K562 (cell line): ENCODE results near the gene CNIH3. TPM values are rescaled to one million over a fixed set of nuclear protein-coding genes. Genes with fewer than 3 reads are reported as not detected.

Source experiments
- ATAC-seq: fragments of 200-7000 bp; cut with Tn5 transposase; 3 replicates; pipeline ENCODE4 v1.9.1; 2020; ENCODE audit warnings: moderate library complexity
- BruUV-seq: library from RNA; stranded (reverse); fragments of 400-500 nt; replicated peaks from 2 replicates; lab custom pipeline; 2021; lab: Mats Ljungman, UMichigan
- CTCF ChIA-PET: fragments of 300-600 bp; formaldehyde crosslinking; extraction: SDS; loops from one replicate; lab custom pipeline; 2021; ENCODE audit warnings: low intra/inter-chr PET ratio; lab: Yijun Ruan, JAX
- POLR2A ChIA-PET: fragments of 300-600, 350-650 bp; sonication (Branson Sonifier 250); formaldehyde crosslinking; extraction: SDS; loops from one replicate; lab custom pipeline; 2021; ENCODE audit warnings: antibody characterized with exemption, inconsistent platforms; lab: Yijun Ruan, JAX
- DNase-seq, 4 experiments: peaks; one replicate each; pipeline versions ENCODE4 v3.0.0 to v3.0.0-alpha.2; 2011 to 2018; ENCODE audit warnings: low spot score in 3 of 4, mixed read lengths in 3 of 4; ENCODE audit errors: extremely low read depth in 1 of 4
- FAIRE-seq: peaks from 2 replicates; lab custom pipeline; 2011; peaks lifted over from hg19 to GRCh38; lab: Jason Lieb, UNC
- H2AFZ ChIP-seq: 2 replicates; pipeline ENCODE4 v1.6.0; 2011; ENCODE audit warnings: low read depth, low read length, control low read depth, inconsistent platforms
- H3K27ac ChIP-seq: fragments of 200-600 bp; 3 replicates; pipeline ENCODE4 v1.8.0; 2011; ENCODE audit warnings: low read depth, mild to moderate bottlenecking, control low read depth, inconsistent platforms, low read length, moderate library complexity, mixed read lengths; ENCODE audit errors: extremely low read depth
- H3K27me3 ChIP-seq, 2 experiments: fragments of 300-600 bp in 1 of 2; 2 replicates in 1 of 2; 3 replicates in 1 of 2; pipeline versions ENCODE4 v1.6.0 to v1.8.0; 2011; ENCODE audit warnings: inconsistent platforms in 2 of 2, low read length in 2 of 2, mild to moderate bottlenecking in 1 of 2, mixed read lengths in 1 of 2, moderate library complexity in 1 of 2; ENCODE audit not compliant: control insufficient read depth in 2 of 2, insufficient read depth in 2 of 2
- H3K36me3 ChIP-seq: fragments of 300-600 bp; 3 replicates; pipeline ENCODE4 v1.8.0; 2011; ENCODE audit warnings: mild to moderate bottlenecking, low read length, inconsistent platforms; ENCODE audit not compliant: control insufficient read depth, insufficient read depth
- H3K4me1 ChIP-seq, 2 experiments: fragments of 200-600 bp in 1 of 2; replicated peaks in 1 of 2; 2 replicates in 1 of 2; 3 replicates in 1 of 2; pipeline versions ENCODE4 v1.5.1 to v1.8.0; 2011; ENCODE audit warnings: inconsistent platforms in 2 of 2, low read length in 2 of 2, mild to moderate bottlenecking in 1 of 2, mixed read lengths in 1 of 2, moderate library complexity in 1 of 2; ENCODE audit not compliant: control insufficient read depth in 2 of 2, insufficient read depth in 2 of 2
- H3K4me2 ChIP-seq: 2 replicates; pipeline ENCODE4 v1.6.1; 2011; ENCODE audit warnings: low read length, control low read depth, inconsistent platforms, mixed read lengths; ENCODE audit not compliant: insufficient read depth
- H3K4me3 ChIP-seq: fragments of 200-600 bp; sonication (generic), shearing (Covaris generic); 2 replicates; pipeline ENCODE4 v1.5.1; 2016; ENCODE audit warnings: control low read depth, inconsistent platforms
- H3K79me2 ChIP-seq: fragments of 200-600 bp; 3 replicates; pipeline ENCODE4 v1.8.0; 2011; ENCODE audit warnings: low read length, inconsistent platforms; ENCODE audit not compliant: control insufficient read depth, insufficient read depth
- H3K9ac ChIP-seq, 2 experiments: 2 replicates each; pipeline versions ENCODE4 v1.6.0 to v1.6.1; 2011; ENCODE audit warnings: low read depth in 2 of 2, low read length in 2 of 2, control low read depth in 1 of 2, inconsistent platforms in 1 of 2, mild to moderate bottlenecking in 1 of 2, mixed read lengths in 1 of 2; ENCODE audit not compliant: insufficient read depth in 1 of 2
- H3K9me1 ChIP-seq: one replicate; pipeline ENCODE4 v1.6.0; 2011; ENCODE audit warnings: inconsistent platforms, mild to moderate bottlenecking, low read length, moderate library complexity; ENCODE audit not compliant: control insufficient read depth, insufficient read depth
- H3K9me3 ChIP-seq: replicated peaks from 2 replicates; pipeline ENCODE4 v1.5.1; 2011; ENCODE audit warnings: low read depth, low read length, inconsistent platforms; ENCODE audit not compliant: control insufficient read depth, insufficient read depth
- H4K20me1 ChIP-seq: replicated peaks from 2 replicates; pipeline ENCODE4 v1.6.1; 2011; ENCODE audit warnings: low read length, inconsistent platforms, mixed read lengths; ENCODE audit not compliant: control insufficient read depth, insufficient read depth
- EGR1 ChIP-seq: fragments of 450-650 bp; conservative IDR thresholded peaks from 2 replicates; pipeline ENCODE4 v1.6.1; 2017; ENCODE audit warnings: mild to moderate bottlenecking
- ELF1 ChIP-seq: fragments of 200-800 bp; sonication (Bioruptor generic); IDR thresholded peaks from 2 replicates; pipeline ENCODE4 v1.6.1; 2016; ENCODE audit warnings: missing genetic modification characterization, missing compliant biosample characterization
- FOXO4 ChIP-seq: fragments of 450-650 bp; formaldehyde crosslinking; IDR thresholded peaks from 2 replicates; pipeline ENCODE4 v1.4.0; 2020; ENCODE audit warnings: mild to moderate bottlenecking, moderate library complexity
- RAD21 ChIP-seq, 2 experiments: fragments of 250-450 bp in 1 of 2; fragments of 450-650 bp in 1 of 2; sonication (Bioruptor Pico) in 1 of 2; formaldehyde crosslinking in 1 of 2; IDR thresholded peaks in 1 of 2; conservative IDR thresholded peaks in 1 of 2; 2 replicates each; pipeline versions ENCODE4 v1.4.0 to v1.8.0; 2020 to 2022; ENCODE audit warnings: mild to moderate bottlenecking in 2 of 2, moderate library complexity in 1 of 2
- RBM25 ChIP-seq: fragments of 200-400 bp; formaldehyde crosslinking; IDR thresholded peaks from 2 replicates; pipeline ENCODE4 v1.6.1; 2018; ENCODE audit warnings: low read length, low read depth, moderate library complexity; ENCODE audit not compliant: severe bottlenecking
- RFX7 ChIP-seq: fragments of 250-450 bp; sonication (Bioruptor Pico); IDR thresholded peaks from 2 replicates; pipeline ENCODE4 v1.5.1; 2021; ENCODE audit warnings: mild to moderate bottlenecking
- SAFB ChIP-seq: fragments of 200-400 bp; formaldehyde crosslinking; IDR thresholded peaks from 2 replicates; pipeline ENCODE4 v1.6.1; 2017; ENCODE audit warnings: low read depth, low read length, borderline replicate concordance
- SMARCA5 ChIP-seq: fragments of 450-650 bp; IDR thresholded peaks from 2 replicates; pipeline ENCODE4 v1.6.1; 2016
- SMARCB1 ChIP-seq: IDR thresholded peaks from 2 replicates; pipeline ENCODE4 v1.6.1; 2011; ENCODE audit warnings: improper control_type of control experiment, low read depth; ENCODE audit not compliant: insufficient read length
- SMC3 ChIP-seq: conservative IDR thresholded peaks from 2 replicates; pipeline ENCODE4 v1.6.1; 2011; ENCODE audit warnings: low read depth, low read length, improper control_type of control experiment; ENCODE audit not compliant: insufficient read depth
- STAT5B ChIP-seq: fragments of 250-450 bp; sonication (Bioruptor Pico); IDR thresholded peaks from 2 replicates; pipeline ENCODE4 v1.8.0; 2021; ENCODE audit warnings: mild to moderate bottlenecking, inconsistent platforms
- ZNF140 ChIP-seq: fragments of 250-450 bp; sonication (Bioruptor Pico); IDR thresholded peaks from 2 replicates; pipeline ENCODE4 v1.8.0; 2021; ENCODE audit warnings: moderate library complexity, mild to moderate bottlenecking, inconsistent platforms
- ZNF263 ChIP-seq: sonication (generic); formaldehyde crosslinking; IDR thresholded peaks from 2 replicates; pipeline ENCODE4 v1.8.0; 2022; ENCODE audit warnings: mild to moderate bottlenecking, missing genetic modification reagents, borderline replicate concordance
- WGBS: fragments of 100-300 bp; shearing (Covaris generic); methylation state at CpG from one replicate; pipeline ENCODE4 v1.1.6; 2016; ENCODE audit warnings: low coverage, mixed read lengths; ENCODE audit not compliant: insufficient coverage; ENCODE audit errors: missing lambda C conversion rate; 5-methylcytosine and 5-hydroxymethylcytosine counted together
- in situ Hi-C: fragments of 300-500 bp; cut with MboI; formaldehyde crosslinking; loops from 4 replicates; pipeline ENCODE4 v1.15.0; 2018; ENCODE audit warnings: inconsistent platforms, mixed read lengths
- intact Hi-C: fragments of 100-400 bp; cut with micrococcal nuclease; formaldehyde crosslinking; loops from 2 replicates; pipeline ENCODE4 v1.14.2; 2022
- polyA plus RNA-seq, 8 experiments: library from polyadenylated mRNA; depleted of rRNA in 4 of 8; stranded (reverse) in 5 of 8; unstranded in 3 of 8; fragments of >200 nt; fragmentation: Nextera tagmentation in 2 of 8; fragmentation: Illumina TruSeq in 1 of 8; extraction: Ambion mirVana in 2 of 8; extraction: Trizol in 1 of 8; gene quantifications; 2 replicates each; pipeline versions ENCODE4 v1.2.1 to v1.2.3, GENCODE V29; 2011 to 2014; ENCODE audit warnings: inconsistent platforms in 1 of 8, missing spikeins in 1 of 8
- total RNA-seq, 7 experiments: library from RNA; depleted of rRNA in 6 of 7; stranded (reverse); fragments of >200 nt in 6 of 7; fragmentation: Illumina TruSeq in 2 of 7; extraction: Trizol in 2 of 7; gene quantifications; 2 replicates each; pipeline versions ENCODE4 v1.2.1 to v1.2.3, GENCODE V29; 2011 to 2021; ENCODE audit warnings: low replicate concordance in 1 of 7
- TF ChIP-seq, protein P1 (sequence below): fragments of 450-650 bp; formaldehyde crosslinking; IDR thresholded peaks from 2 replicates; pipeline ENCODE4 v1.4.0; 2020; ENCODE audit warnings: mild to moderate bottlenecking

Gene CNIH3
- total and polyA plus RNA-seq, 9 of the 15 experiments (the other 6 are each of a cell fraction or from before 2014, with no cell fraction given), result 0.14 to 1.8 (median 0.79) TPM

DNA sequence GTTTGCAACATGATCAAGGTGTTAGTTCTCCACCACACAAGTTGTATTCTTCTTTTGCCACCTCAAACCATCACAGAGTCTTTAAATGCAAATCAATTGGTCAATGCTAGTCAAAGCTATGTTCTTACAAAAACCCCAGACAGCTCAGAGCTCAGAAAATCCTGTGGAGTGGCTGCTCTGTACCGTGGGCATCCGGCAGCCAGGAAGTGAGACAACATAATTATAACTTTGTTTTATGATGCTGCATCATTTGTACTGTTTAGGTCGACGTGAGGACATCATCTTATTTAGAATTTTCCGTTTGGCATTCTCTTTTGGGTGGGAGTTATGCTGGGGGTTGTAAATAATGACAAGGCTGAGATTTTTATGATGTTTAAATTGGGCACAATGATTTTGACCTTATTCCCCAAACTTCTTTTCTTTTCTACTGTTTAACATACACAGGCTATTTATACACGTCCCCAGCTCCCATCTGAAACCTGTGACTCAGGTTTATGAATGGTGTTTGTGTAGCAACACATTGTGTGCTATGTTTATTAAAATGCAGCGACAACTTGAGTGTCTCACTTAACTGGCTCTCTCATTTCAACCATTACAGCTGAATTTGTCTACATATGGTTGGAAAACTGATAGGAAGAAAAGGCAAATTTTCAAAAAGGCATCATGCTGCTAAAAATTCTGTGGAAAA lies 124.0 kb downstream of the CNIH3 start:
- Histone ChIP-seq H4K20me1 (no peaks in the 10 kb centered on the region; the same call in 1 of the 2 replicates), H3K4me3 (no peak overlapping the region), H3K79me2 (no peaks in the 10 kb centered on the region), H3K9me3 (no peaks in the 10 kb centered on the region), H3K9me1 (no peaks in the 10 kb centered on the region), H3K36me3 (no peaks in the 10 kb centered on the region), H3K4me2 (no peak overlapping the region), H3K27me3 (peaks cover 20 to 48% of the 10 kb centered on the region in 2 experiments), H3K27ac (no peak overlapping the region), H3K9ac (no peak overlapping the region), H3K4me1 (no peaks in the 10 kb centered on the region), H2AFZ (no peak overlapping the region)
- BruUV-seq, result no TSS peak
- TF ChIP-seq, protein P1, sequence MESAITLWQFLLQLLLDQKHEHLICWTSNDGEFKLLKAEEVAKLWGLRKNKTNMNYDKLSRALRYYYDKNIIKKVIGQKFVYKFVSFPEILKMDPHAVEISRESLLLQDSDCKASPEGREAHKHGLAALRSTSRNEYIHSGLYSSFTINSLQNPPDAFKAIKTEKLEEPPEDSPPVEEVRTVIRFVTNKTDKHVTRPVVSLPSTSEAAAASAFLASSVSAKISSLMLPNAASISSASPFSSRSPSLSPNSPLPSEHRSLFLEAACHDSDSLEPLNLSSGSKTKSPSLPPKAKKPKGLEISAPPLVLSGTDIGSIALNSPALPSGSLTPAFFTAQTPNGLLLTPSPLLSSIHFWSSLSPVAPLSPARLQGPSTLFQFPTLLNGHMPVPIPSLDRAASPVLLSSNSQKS (CRISPR knock-in tag), result no peak
- TF ChIP-seq SMC3, result no peak
- TF ChIP-seq STAT5B, result no peak
- FAIRE-seq (peak; percentile 23), DNase-seq (no peak), ATAC-seq (no peak)
- POLR2A ChIA-PET, result no interaction called here
- in situ Hi-C loops (no loop called here), intact Hi-C loops (loop anchor here (10.0 kb wide), 1 partner anchor 225 kb away; no protein-coding TSS in a partner anchor)
- CTCF ChIA-PET, result interaction anchor here (0.6 kb wide), 1 partner anchor 228 kb away, joined by 6 read pairs; no protein-coding TSS in a partner anchor
- 1% methylated on average over 7 of the region's 7 CpGs for WGBS

- Histone ChIP-seq H3K4me1 (no peaks in the 10 kb centered on the region), H3K9ac (no peak overlapping the region), H3K4me3 (no peak overlapping the region), H3K27me3 (peaks cover 20 to 49% of the 10 kb centered on the region in 2 experiments), H3K9me1 (no peaks in the 10 kb centered on the region), H2AFZ (no peak overlapping the region), H3K36me3 (no peaks in the 10 kb centered on the region), H3K4me2 (no peak overlapping the region), H3K9me3 (no peaks in the 10 kb centered on the region), H3K79me2 (no peaks in the 10 kb centered on the region), H3K27ac (no peak overlapping the region), H4K20me1 (no peaks in the 10 kb centered on the region; the same call in 1 of the 2 replicates)
- in situ Hi-C loops (no loop called here), intact Hi-C loops (no loop called here)
- FAIRE-seq (no peak), DNase-seq (no peak), ATAC-seq (no peak)
- ChIA-PET POLR2A (interaction anchor here (0.6 kb wide), 1 partner anchor 975 kb away, joined by 3 read pairs; no protein-coding TSS in a partner anchor), CTCF (no interaction called here)
- BruUV-seq, result no TSS peak
- WGBS, result 0% methylated on average over 5 of the region's 5 CpGs
- TF ChIP-seq RAD21 (CRISPR knock-in tag; conservative IDR thresholded peaks at IDR 0.05 in 1 of 2, IDR thresholded peaks at IDR 0.05 in 1 of 2) (no peak), ELF1 (no peak), EGR1 (no peak), FOXO4 (CRISPR knock-in tag) (no peak), SMARCB1 (no peak), RFX7 (CRISPR knock-in tag) (no peak), SAFB (no peak), ZNF140 (CRISPR knock-in tag) (no peak), RBM25 (no peak), SMARCA5 (no peak), ZNF263 (CRISPR knock-in tag) (no peak)
Measured at GRCh38 chr1:224740685-224741052, 124.6 kb downstream of the CNIH3 start.
